Urinary bladder (tissue), 4 donors: ENCODE measurements around the gene ZFYVE28. TPM values are rescaled to one million over a fixed set of nuclear protein-coding genes. Genes with fewer than 3 reads are reported as not detected.

Experiments
- DNase-seq: peaks from one replicate; pipeline ENCODE4 v3.0.0-alpha.2; 2015; ENCODE audit errors: extremely low spot score
- H3K27ac ChIP-seq: one replicate; pipeline ENCODE4 v1.5.1; 2013; ENCODE audit warnings: low read depth, mild to moderate bottlenecking, moderate library complexity
- H3K36me3 ChIP-seq: one replicate; pipeline ENCODE4 v1.6.1; 2013; ENCODE audit warnings: mild to moderate bottlenecking, moderate library complexity; ENCODE audit not compliant: insufficient read depth
- H3K4me1 ChIP-seq: one replicate; pipeline ENCODE4 v1.6.1; 2013; ENCODE audit warnings: mild to moderate bottlenecking, moderate library complexity; ENCODE audit not compliant: insufficient read depth
- H3K4me3 ChIP-seq: one replicate; pipeline ENCODE4 v1.5.1; 2013; ENCODE audit warnings: low read depth, low read length
- WGBS: extraction: QIAGEN DNeasy Blood & Tissue Kit; methylation state at CpG from one replicate; pipeline ENCODE4 v1.1.7; 2013; 5-methylcytosine and 5-hydroxymethylcytosine counted together
- polyA plus RNA-seq: library from polyadenylated mRNA; stranded (reverse); fragments of 200-250 nt; gene quantifications from one replicate; pipeline ENCODE4 v1.2.3, GENCODE V29; 2013
- total RNA-seq: library from RNA; depleted of rRNA; stranded (reverse); fragments of >200 nt; gene quantifications from one replicate; pipeline ENCODE4 v1.2.3, GENCODE V29; 2014
- donor health status: healthy with polysubstance abuse.
- donor health status: healthy.

Gene ZFYVE28
- total and polyA plus RNA-seq, 2 donors: 6.3 to 8.4 TPM

GRCh38 chr4:2291705-2292645, 126.5 kb downstream of the ZFYVE28 start:
- 77% methylated on average over 20 of the region's 20 CpGs for whole genome bisulfite sequencing
- no peak overlapping the region for H3K27ac ChIP-seq
- DNase-seq: no peak

DNA sequence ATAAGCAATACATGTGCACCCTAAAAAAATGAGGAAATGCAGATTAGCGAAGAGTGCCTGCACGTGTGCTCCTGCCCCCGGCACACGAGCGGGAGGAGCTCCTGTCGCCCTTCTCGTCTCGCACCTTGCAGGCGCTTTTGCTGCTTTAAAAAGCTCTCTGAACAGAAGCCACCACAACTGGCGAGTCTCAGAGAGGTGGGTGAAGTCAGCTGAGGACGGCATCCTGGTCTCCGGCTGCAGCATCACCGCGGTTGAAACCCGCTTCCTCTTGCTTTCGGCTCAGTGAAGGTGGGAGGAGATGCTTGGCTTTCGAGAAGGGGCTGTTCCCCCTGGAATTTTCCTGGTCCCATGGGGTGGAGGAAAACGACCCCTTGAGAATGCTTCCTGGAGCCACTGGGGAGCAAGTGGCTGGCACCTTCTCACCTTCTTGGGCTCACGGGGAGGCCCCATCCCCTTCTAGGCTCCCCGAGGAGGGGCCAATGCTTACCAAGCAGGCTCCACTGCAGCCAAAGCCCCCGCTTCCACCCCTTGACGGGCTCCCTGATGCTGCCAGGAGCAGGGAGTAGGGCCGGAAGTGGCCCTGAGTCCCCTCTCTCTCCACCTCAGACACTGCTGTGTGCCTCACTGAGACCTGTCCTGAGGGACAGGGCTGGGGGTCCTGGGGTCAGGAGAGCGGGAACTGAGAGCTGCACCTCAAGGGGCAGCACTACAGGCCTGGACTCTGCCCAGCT, 127.3 kb downstream of the ZFYVE28 start:
- Histone ChIP-seq H3K27ac (no peak overlapping the region), H3K4me3 (no peak overlapping the region), H3K36me3 (no peaks in the 10 kb centered on the region), H3K4me1 (no peaks in the 10 kb centered on the region)
- WGBS: 77% methylated on average over 24 of the region's 24 CpGs
- DNase-seq: no peak

More at GRCh38 chr4:2291705-2292645, 126.5 kb downstream of the ZFYVE28 start:
- H3K36me3 ChIP-seq: no peaks in the 10 kb centered on the region
- H3K4me3 ChIP-seq: no peak overlapping the region
- H3K4me1 ChIP-seq: no peaks in the 10 kb centered on the region

DNA sequence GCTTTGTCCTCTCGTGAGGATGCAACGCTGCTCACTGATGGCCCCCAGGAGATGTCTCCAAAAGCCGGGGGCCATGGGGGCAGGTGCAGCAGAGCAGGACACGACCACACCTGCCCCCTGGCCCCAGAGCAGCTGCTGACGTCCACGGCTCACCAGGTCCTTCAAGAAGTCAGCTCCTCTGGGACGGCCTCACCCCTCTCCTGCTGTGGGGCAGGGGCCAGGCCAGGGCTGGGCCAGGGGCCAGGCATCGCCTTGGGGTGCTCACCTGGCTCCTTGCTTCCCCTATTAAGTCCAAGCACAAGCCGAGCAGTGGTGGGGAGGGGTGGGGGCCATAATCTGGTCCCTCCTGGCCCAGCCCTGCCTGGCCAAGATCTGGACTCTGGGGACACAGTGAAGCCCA, 128.0 kb downstream of the ZFYVE28 start:
- no peaks in the 10 kb centered on the region for H3K36me3 ChIP-seq
- no peak overlapping the region for H3K4me3 ChIP-seq
- 90% methylated on average over 9 of the region's 9 CpGs for WGBS
- DNase-seq: no peak
- no peaks in the 10 kb centered on the region for H3K4me1 ChIP-seq
- no peak overlapping the region for H3K27ac ChIP-seq

GRCh38 chr4:2289955-2290333, 128.5 kb downstream of the ZFYVE28 start:
- no peaks in the 10 kb centered on the region for H3K4me1 ChIP-seq
- no peak overlapping the region for H3K27ac ChIP-seq
- no peaks in the 10 kb centered on the region for H3K36me3 ChIP-seq
- DNase-seq: no peak
- 91% methylated on average over 11 of the region's 11 CpGs for WGBS
- H3K4me3 ChIP-seq: no peak overlapping the region

DNA sequence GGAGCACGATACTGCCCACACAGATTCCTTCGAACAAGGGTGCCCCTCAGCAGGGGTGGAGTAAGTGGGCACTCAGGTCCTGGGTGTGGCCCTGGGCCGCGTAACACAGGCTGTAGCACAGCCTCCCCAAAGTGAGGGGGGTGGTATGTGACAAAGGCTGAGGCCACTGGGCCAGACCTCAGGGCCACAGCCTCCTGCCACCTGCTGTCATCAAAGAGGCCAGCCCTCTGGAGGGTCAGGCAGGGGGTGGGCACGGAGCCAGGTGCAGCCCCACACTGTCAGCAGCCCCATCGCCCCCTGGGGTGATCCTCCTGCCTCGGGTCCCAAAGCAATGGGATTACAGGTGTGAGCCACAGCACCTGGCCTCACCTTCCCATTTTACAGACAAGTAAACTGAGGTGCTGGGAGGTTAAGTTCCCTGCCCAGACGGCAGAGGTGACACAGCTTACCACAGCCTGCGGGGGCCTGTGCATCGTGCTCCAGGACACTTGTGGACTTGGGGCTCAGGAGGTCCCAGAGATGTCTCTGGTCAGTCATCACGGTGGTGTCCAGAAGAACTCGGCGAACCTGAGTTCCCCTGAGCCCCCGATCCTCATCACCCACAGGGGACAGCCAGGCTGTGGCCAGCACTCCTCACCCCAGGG, 129.0 kb downstream of the ZFYVE28 start:
- no peaks in the 10 kb centered on the region for H3K36me3 ChIP-seq
- WGBS: 92% methylated on average over 14 of the region's 14 CpGs
- no peak overlapping the region for H3K4me3 ChIP-seq
- no peak for DNase-seq
- no peak overlapping the region for H3K27ac ChIP-seq
- H3K4me1 ChIP-seq: no peaks in the 10 kb centered on the region

GRCh38 chr4:2288051-2288541, 130.3 kb downstream of the ZFYVE28 start:
- 89% methylated on average over 10 of the region's 10 CpGs for WGBS
- Histone ChIP-seq H3K27ac (no peak overlapping the region), H3K4me3 (no peak overlapping the region), H3K36me3 (no peaks in the 10 kb centered on the region), H3K4me1 (no peaks in the 10 kb centered on the region)
- DNase-seq: no peak

DNA sequence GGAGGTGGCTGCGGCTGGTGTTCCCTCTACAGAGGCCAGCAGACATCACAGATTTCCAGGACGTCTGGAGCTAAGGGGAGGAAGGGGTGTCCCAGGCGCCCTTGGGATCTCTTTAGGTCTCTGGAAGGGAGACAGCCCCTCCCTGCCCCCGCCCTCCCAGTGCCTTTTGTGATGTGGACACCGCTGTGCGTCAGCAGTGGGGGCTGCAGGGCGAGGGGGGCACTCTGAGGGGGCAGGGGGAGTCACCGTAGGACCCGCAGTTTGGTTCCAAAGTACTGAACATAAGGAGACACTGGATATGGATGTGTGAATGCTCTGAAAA, 130.9 kb downstream of the ZFYVE28 start:
- Histone ChIP-seq H3K36me3 (no peaks in the 10 kb centered on the region), H3K4me1 (no peaks in the 10 kb centered on the region), H3K4me3 (no peak overlapping the region), H3K27ac (no peak overlapping the region)
- DNase-seq: no peak
- WGBS: 81% methylated on average over 9 of the region's 9 CpGs

DNA sequence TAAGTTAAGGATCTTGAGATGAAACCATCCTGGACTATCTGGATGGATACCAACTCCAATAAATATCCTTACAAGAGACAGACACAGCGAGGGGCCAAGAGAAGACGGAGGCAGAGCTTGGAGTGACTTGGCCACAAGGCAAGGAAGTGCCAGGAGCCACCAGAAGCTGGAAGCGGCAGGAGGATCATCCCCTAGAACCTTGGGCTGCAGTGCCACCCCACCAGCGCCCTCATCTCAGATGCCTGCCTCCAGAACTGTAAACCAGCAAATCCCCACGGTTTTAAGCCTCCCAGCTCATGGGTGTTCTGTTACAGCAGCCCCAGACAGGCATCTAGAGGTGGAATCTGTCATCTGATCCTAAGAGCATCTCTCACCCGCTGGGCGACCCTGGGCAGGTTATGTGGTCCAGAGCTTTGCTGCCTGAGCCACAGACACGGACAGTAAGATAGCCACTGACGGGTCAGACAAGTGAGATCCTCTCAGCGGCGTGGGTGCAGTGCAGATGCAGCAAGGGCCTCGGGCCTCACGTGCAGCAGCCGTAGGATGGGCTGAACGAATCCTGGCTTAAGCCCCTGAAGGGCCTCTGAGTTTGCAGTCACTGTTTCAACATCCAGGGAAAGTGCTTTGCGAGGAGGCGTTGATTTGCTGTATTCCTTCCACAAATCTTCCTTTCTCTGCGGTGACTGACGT, 131.4 kb downstream of the ZFYVE28 start:
- 66% methylated on average over 19 of the region's 19 CpGs for WGBS
- Histone ChIP-seq H3K4me3 (no peak overlapping the region), H3K36me3 (no peaks in the 10 kb centered on the region), H3K4me1 (no peaks in the 10 kb centered on the region), H3K27ac (no peak overlapping the region)
- DNase-seq: no peak

- no peaks in the 10 kb centered on the region for H3K4me1 ChIP-seq
- DNase-seq: no peak
- no peak overlapping the region for H3K27ac ChIP-seq
- H3K36me3 ChIP-seq: no peaks in the 10 kb centered on the region
- 81% methylated on average over 27 of the region's 27 CpGs for WGBS
- H3K4me3 ChIP-seq: no peak overlapping the region
Measured at GRCh38 chr4:2285613-2286381, 132.6 kb downstream of the ZFYVE28 start.

- Histone ChIP-seq H3K27ac (no peak overlapping the region), H3K4me1 (no peaks in the 10 kb centered on the region), H3K36me3 (no peaks in the 10 kb centered on the region), H3K4me3 (no peak overlapping the region)
- no peak for DNase-seq
- 86% methylated on average over 15 of the region's 15 CpGs for WGBS
Measured at GRCh38 chr4:2284934-2285612, 133.4 kb downstream of the ZFYVE28 start.

DNA sequence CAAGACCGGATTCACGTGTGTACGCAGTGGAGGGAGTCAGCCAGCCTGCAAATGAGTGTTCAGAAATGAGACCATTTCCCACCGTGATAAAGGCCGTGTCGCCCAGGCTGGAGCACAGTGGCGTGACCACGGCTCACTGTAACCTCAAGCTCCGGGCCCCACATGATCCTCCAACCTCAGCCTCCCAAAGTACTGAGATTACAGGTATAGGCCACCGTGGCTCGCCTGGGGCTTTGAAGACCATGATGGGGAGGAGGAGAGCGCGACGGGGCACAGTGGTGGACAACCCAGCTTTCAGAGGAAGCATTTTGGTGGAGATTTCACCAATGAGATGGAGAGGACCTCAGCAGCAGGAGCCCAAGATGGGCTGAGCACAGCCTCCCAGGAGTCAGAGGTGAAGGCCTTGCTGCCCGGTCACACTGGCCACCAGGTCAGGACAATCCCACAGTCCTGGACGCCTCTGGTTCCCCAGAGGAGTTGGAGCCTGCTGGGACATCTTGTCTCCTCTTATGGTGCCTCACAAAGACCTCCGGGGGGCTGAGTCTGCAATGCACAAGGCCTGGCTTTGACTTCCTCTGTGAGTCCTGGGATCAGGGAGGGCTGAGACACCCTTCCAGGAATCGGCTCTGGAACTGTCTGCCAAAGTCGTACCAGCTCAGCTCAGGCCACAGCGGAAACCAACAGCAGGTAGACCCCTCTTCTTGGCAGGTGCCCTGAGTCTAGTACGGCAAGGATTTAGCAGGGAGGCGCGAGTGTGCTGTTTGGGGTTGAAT, 134.1 kb downstream of the ZFYVE28 start:
- WGBS: 97% methylated on average over 23 of the region's 23 CpGs
- DNase-seq: no peak
- no peaks in the 10 kb centered on the region for H3K4me1 ChIP-seq
- no peak overlapping the region for H3K27ac ChIP-seq
- H3K4me3 ChIP-seq: no peak overlapping the region
- no peaks in the 10 kb centered on the region for H3K36me3 ChIP-seq
